Endothelial cell of umbilical vein (primary cell): ENCODE measurements around the gene CAMTA1. TPM values are rescaled to one million over a fixed set of nuclear protein-coding genes. Genes with fewer than 3 reads are reported as not detected.

Experiments
- BruUV-seq: library from RNA; stranded (reverse); fragments of 400-500 nt; replicated peaks from 2 replicates; lab custom pipeline; 2021; lab: Mats Ljungman, UMichigan
- CTCF ChIA-PET: fragments of 300-600, 350-600 bp; sonication (Branson Sonifier 250); formaldehyde crosslinking; loops from one replicate; lab custom pipeline; 2021; ENCODE audit warnings: antibody characterized with exemption, inconsistent platforms; lab: Charles Lee
- POLR2A ChIA-PET: fragments of 300-600, 350-600 bp; sonication (Branson Sonifier 250); formaldehyde crosslinking; loops from one replicate; lab custom pipeline; 2021; ENCODE audit warnings: antibody characterized with exemption, inconsistent platforms; lab: Charles Lee
- DNase-seq: peaks from one replicate; pipeline ENCODE4 v3.0.0-alpha.2; 2011; ENCODE audit warnings: low read depth, low spot score
- FAIRE-seq: peaks from 2 replicates; lab custom pipeline; 2011; peaks lifted over from hg19 to GRCh38; lab: Jason Lieb, UNC
- H2AFZ ChIP-seq: 2 replicates; pipeline ENCODE4 v1.6.0; 2012; ENCODE audit warnings: low read depth, low read length, control low read depth, inconsistent platforms
- H3K27ac ChIP-seq: 2 replicates; pipeline ENCODE4 v1.5.1; 2011; ENCODE audit warnings: low read depth, mild to moderate bottlenecking, control low read depth, low read length, moderate library complexity; ENCODE audit not compliant: insufficient read depth
- H3K27me3 ChIP-seq, 2 experiments: 2 replicates each; pipeline versions ENCODE4 v1.6.0 to v1.6.1; 2011; ENCODE audit warnings: low read length in 2 of 2, mixed read lengths in 1 of 2; ENCODE audit not compliant: control insufficient read depth in 2 of 2, insufficient read depth in 2 of 2
- H3K36me3 ChIP-seq, 2 experiments: 2 replicates in 1 of 2; 3 replicates in 1 of 2; pipeline ENCODE4 v1.5.1; 2011; ENCODE audit warnings: low read length in 2 of 2, mild to moderate bottlenecking in 1 of 2, moderate library complexity in 1 of 2; ENCODE audit not compliant: control insufficient read depth in 2 of 2, insufficient read depth in 2 of 2; ENCODE audit errors: extremely low read depth in 1 of 2
- H3K4me1 ChIP-seq: 3 replicates; pipeline ENCODE4 v1.5.1; 2011; ENCODE audit warnings: mild to moderate bottlenecking, low read length; ENCODE audit not compliant: control insufficient read depth, insufficient read depth; ENCODE audit errors: extremely low read depth
- H3K4me2 ChIP-seq: 2 replicates; pipeline ENCODE4 v1.6.1; 2011; ENCODE audit warnings: low read length, control low read depth, mixed read lengths; ENCODE audit not compliant: insufficient read depth
- H3K4me3 ChIP-seq, 3 experiments: fragments of 200-600 bp in 1 of 3; sonication (generic), shearing (Covaris generic) in 1 of 3; replicated peaks in 1 of 3; 2 replicates each; pipeline ENCODE4 v1.5.1; 2011 to 2016; ENCODE audit warnings: control low read depth in 3 of 3, low read length in 3 of 3, mild to moderate bottlenecking in 2 of 3, inconsistent platforms in 1 of 3, low read depth in 1 of 3, moderate library complexity in 1 of 3; ENCODE audit not compliant: insufficient read depth in 1 of 3
- H3K79me2 ChIP-seq: 2 replicates; pipeline ENCODE4 v1.6.0; 2012; ENCODE audit warnings: low read length, inconsistent platforms; ENCODE audit not compliant: control insufficient read depth, insufficient read depth
- H3K9ac ChIP-seq: replicated peaks from 2 replicates; pipeline ENCODE3; 2011; ENCODE audit warnings: low read length, control low read depth; ENCODE audit not compliant: insufficient read depth; ENCODE audit errors: extremely low read depth
- H3K9me1 ChIP-seq: replicated peaks from 3 replicates; pipeline ENCODE4 v1.6.0; 2011; ENCODE audit warnings: mild to moderate bottlenecking, low read length; ENCODE audit not compliant: control insufficient read depth, insufficient read depth; ENCODE audit errors: extremely low read depth
- H3K9me3 ChIP-seq: replicated peaks from 2 replicates; pipeline ENCODE4 v1.5.1; 2012; ENCODE audit warnings: low read length, inconsistent platforms; ENCODE audit not compliant: control insufficient read depth, insufficient read depth
- H4K20me1 ChIP-seq: replicated peaks from 2 replicates; pipeline ENCODE3; 2011; ENCODE audit warnings: mild to moderate bottlenecking, low read length; ENCODE audit not compliant: control insufficient read depth, insufficient read depth; ENCODE audit errors: extremely low read depth
- CTCF ChIP-seq, 2 donors: IDR thresholded peaks; 1 replicate in 1 of 2; 2 replicates in 1 of 2; pipeline ENCODE4 v1.5.1; 2011; ENCODE audit warnings: low read length in 2 of 2, mild to moderate bottlenecking in 2 of 2, moderate library complexity in 2 of 2, control low read depth in 1 of 2, inconsistent platforms in 1 of 2, low read depth in 1 of 2; ENCODE audit not compliant: insufficient read depth in 1 of 2; ENCODE audit errors: extremely low read depth in 1 of 2
- EZH2 ChIP-seq: IDR thresholded peaks from 2 replicates; pipeline ENCODE4 v1.6.1; 2012; ENCODE audit warnings: borderline replicate concordance, low read depth, mild to moderate bottlenecking, moderate library complexity, low read length, inconsistent platforms; ENCODE audit not compliant: severe bottlenecking
- FOS ChIP-seq: IDR thresholded peaks from 2 replicates; pipeline ENCODE4 v1.6.1; 2011; ENCODE audit warnings: mild to moderate bottlenecking, low read length, moderate library complexity, borderline replicate concordance; ENCODE audit not compliant: insufficient read depth
- GATA2 ChIP-seq: IDR thresholded peaks from 2 replicates; pipeline ENCODE4 v1.7.0; 2011; ENCODE audit warnings: low read depth, mild to moderate bottlenecking, moderate library complexity, mixed read lengths, low read length; ENCODE audit not compliant: insufficient read length, insufficient read depth
- JUN ChIP-seq: IDR thresholded peaks from 2 replicates; pipeline ENCODE4 v1.6.1; 2011; ENCODE audit warnings: borderline replicate concordance, low read depth; ENCODE audit not compliant: insufficient read length, insufficient read depth
- MAX ChIP-seq: IDR thresholded peaks from 2 replicates; pipeline ENCODE4 v1.6.1; 2011; ENCODE audit not compliant: insufficient read depth, insufficient read length
- MYC ChIP-seq: IDR thresholded peaks from one replicate; pipeline ENCODE4 v1.6.1; 2011; ENCODE audit warnings: mild to moderate bottlenecking, low read depth, low read length
- POLR2A ChIP-seq: IDR thresholded peaks from 2 replicates; pipeline ENCODE4 v1.6.1; 2012; ENCODE audit warnings: low read depth, mild to moderate bottlenecking, control low read depth, low read length
- POLR2AphosphoS5 ChIP-seq: IDR thresholded peaks from 2 replicates; pipeline ENCODE4 v1.6.1; 2012; ENCODE audit warnings: low read depth, mild to moderate bottlenecking, control low read depth, low read length, moderate library complexity; ENCODE audit not compliant: insufficient read depth
- dilution Hi-C: fragments of 300-500 bp; cut with MboI; formaldehyde crosslinking; loops from one replicate; pipeline ENCODE4 v1.15.0; 2019; ENCODE audit warnings: low sequenced_read_pairs; ENCODE audit not compliant: extremely low pct_ligation_motif_present
- intact Hi-C: fragments of 100-400 bp; cut with micrococcal nuclease; formaldehyde crosslinking; loops from one replicate; pipeline ENCODE4 v1.10.0; 2022
- polyA plus RNA-seq, 4 experiments: library from polyadenylated mRNA; depleted of rRNA in 3 of 4; stranded (reverse) in 3 of 4; unstranded in 1 of 4; fragments of >200 nt; gene quantifications; 2 replicates each; pipeline versions ENCODE4 v1.2.1 to v1.2.3, GENCODE V29; 2011 to 2012; ENCODE audit warnings: missing spikeins in 1 of 4
- total RNA-seq: library from RNA; stranded (reverse); gene quantifications from 2 replicates; pipeline ENCODE4 v1.2.3, GENCODE V29; 2021

The CAMTA1 gene
- total and polyA plus RNA-seq, 2 donors (not counting 3 experiments of a cell fraction or from before 2014, with no cell fraction given) = 50.8 to 92.7 TPM

- no TSS peak for BruUV-seq
- DNase-seq = peak; percentile 85
- no peaks in the 10 kb centered on the region for H3K9me1 ChIP-seq
- TF ChIP-seq MYC (no peak), CTCF (IDR thresholded peaks at IDR 0.05; ENCODE audit: extremely low read depth in 1 of 2, insufficient read depth in 1 of 2, low read depth in 1 of 2, low read length in 2 of 2) (no peak), GATA2 (no peak)
- H3K4me3 ChIP-seq = no peak overlapping the region
- H4K20me1 ChIP-seq = no peaks in the 10 kb centered on the region
- dilution Hi-C loops (no loop called here), intact Hi-C loops (loop anchor here (5.0 kb wide), 1 partner anchor 97 kb away; no protein-coding TSS in a partner anchor)
- H3K9ac ChIP-seq = no peak overlapping the region
- H3K4me1 ChIP-seq = peaks cover 3% of the 10 kb centered on the region
- H3K36me3 ChIP-seq = no peaks in the 10 kb centered on the region
- FAIRE-seq = no peak
- H3K27ac ChIP-seq = no peak overlapping the region
- ChIA-PET POLR2A (no interaction called here), CTCF (interaction anchor here (0.8 to 3.7 kb wide), 11 partner anchors 11 to 976 kb away, joined by 3 to 112 read pairs (median 5); no protein-coding TSS in a partner anchor)
- no peaks in the 10 kb centered on the region for H3K9me3 ChIP-seq
- H3K4me2 ChIP-seq = no peak overlapping the region
- H2AFZ ChIP-seq = no peak overlapping the region
- H3K27me3 ChIP-seq = no peaks in the 10 kb centered on the region
- no peaks in the 10 kb centered on the region for H3K79me2 ChIP-seq
These were observed 863.6 kb downstream of the CAMTA1 start for GRCh38 chr1:7648761-7649384.

GRCh38 chr1:7650801-7651200 lies 865.5 kb downstream of the CAMTA1 start:
- Histone ChIP-seq H3K36me3 (no peaks in the 10 kb centered on the region), H3K4me3 (no peak overlapping the region), H3K9me3 (no peaks in the 10 kb centered on the region), H3K9ac (no peak overlapping the region), H4K20me1 (no peaks in the 10 kb centered on the region), H3K4me2 (no peak overlapping the region), H3K79me2 (no peaks in the 10 kb centered on the region), H3K9me1 (no peaks in the 10 kb centered on the region), H3K4me1 (no peaks in the 10 kb centered on the region), H3K27ac (no peak overlapping the region), H3K27me3 (no peaks in the 10 kb centered on the region), H2AFZ (no peak overlapping the region)
- TF ChIP-seq MAX (no peak), POLR2A (no peak), GATA2 (no peak), MYC (no peak), JUN (no peak), CTCF (IDR thresholded peaks at IDR 0.05; ENCODE audit: extremely low read depth in 1 of 2, insufficient read depth in 1 of 2, low read depth in 1 of 2, low read length in 2 of 2) (no peak), FOS (no peak), EZH2 (no peak), POLR2AphosphoS5 (no peak)
- POLR2A ChIA-PET = no interaction called here
- intact Hi-C loops = no loop called here
- dilution Hi-C loops = no loop called here
- DNase-seq (no peak), FAIRE-seq (no peak)
- no TSS peak for BruUV-seq
- CTCF ChIA-PET = interaction anchor here (3.7 kb wide), 1 partner anchor 608 kb away, joined by 21 read pairs; no protein-coding TSS in a partner anchor
